GM12873 (cell line): Measurements from ENCODE around the gene PDLIM4.

Experiments used
- CTCF ChIP-seq: IDR thresholded peaks from 2 replicates; pipeline ENCODE4 v1.5.1; 2012; ENCODE audit warnings: low read depth, mild to moderate bottlenecking, moderate library complexity, low read length, control low read depth; ENCODE audit not compliant: insufficient read depth; ENCODE audit errors: missing control alignments

The PDLIM4 gene

DNA sequence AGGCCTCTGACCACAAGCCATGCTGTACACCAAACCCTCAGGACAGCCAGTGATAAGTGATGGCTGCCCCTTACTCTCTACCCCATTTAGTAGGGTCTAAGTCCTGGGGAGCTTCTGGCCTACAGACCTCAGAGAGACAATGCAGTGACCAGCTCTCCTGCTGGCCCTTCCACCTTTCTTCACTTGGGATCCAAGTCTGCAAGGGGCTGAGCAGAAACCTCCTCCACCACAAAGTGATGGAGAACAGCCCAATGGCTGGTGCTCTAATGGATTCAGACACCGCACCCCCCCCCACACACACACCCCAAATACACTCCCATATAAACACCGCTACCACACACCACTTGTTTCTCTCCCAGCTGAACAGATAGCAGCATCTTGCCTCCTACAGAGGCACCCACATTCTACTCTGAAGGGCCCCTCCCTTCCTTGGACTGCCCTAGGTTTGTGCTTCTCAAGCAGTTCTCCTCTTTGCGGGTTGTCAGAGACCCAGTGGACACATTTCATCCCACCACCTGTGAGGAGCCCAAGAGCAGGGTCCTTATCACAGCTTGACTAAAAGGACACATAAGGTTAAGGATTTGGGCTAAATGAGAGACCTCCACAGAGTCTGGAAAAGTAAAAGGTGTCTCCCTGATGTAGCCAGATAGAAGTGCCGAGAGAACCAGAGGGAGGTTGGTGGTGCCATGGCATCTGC lies 1.3 kb upstream of the PDLIM4 start:
- TF ChIP-seq CTCF, result no peak

- no peak for TF ChIP-seq CTCF
Measured at GRCh38 chr5:132256783-132257130, 739 bp upstream of the PDLIM4 start.

DNA sequence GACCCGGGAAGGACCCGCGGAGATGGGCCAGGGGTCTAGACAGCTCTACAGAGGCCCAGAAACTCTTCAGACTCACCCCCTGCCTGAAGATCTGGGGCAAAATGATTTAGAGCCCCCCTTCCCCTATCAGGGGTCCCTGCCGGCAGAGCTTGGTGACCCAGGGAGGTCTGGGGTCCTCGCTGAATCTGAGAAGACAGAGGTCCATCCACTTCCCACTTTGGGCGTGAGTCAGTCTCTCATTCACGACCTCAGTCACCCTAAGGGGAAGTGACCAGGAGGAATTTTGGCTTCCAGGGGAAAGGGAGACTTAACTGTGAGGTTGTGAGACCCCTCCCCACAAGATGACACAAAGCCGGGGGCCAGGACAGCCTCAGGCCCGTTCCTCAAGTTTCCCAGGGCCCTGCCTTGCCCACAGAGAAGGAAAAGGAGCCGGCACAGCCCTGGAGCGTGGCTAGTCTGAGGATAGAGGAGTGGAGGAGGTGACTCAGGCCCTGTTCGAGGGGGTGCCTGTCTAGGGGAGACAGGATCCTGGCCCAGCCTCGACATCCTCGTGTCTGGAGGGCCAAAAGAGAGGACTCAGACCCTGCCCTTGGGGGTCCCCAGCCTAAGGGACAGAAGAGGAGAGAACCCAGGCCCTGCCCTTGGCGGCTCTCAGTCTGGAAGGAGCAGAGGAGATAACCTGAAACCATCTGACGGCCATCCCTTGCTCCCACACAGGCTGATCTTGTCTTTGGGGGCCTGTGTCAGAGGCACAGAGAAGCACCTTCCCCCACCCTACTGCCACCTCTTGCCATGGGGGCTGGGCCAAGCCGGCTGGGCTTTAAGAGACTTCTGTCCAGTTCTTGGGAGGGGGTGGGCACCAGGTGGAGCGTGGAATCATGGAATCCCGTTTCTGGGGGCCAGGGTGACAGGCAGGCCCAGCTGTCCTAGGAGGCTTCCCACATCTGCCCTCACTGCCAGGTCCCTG lies 889 bp downstream of the PDLIM4 start:
- no peak for TF ChIP-seq CTCF

- no peak for TF ChIP-seq CTCF
Measured at GRCh38 chr5:132259069-132259851, 1.8 kb downstream of the PDLIM4 start.

GRCh38 chr5:132260051-132260450 lies 2.6 kb downstream of the PDLIM4 start:
- no peak for TF ChIP-seq CTCF

DNA sequence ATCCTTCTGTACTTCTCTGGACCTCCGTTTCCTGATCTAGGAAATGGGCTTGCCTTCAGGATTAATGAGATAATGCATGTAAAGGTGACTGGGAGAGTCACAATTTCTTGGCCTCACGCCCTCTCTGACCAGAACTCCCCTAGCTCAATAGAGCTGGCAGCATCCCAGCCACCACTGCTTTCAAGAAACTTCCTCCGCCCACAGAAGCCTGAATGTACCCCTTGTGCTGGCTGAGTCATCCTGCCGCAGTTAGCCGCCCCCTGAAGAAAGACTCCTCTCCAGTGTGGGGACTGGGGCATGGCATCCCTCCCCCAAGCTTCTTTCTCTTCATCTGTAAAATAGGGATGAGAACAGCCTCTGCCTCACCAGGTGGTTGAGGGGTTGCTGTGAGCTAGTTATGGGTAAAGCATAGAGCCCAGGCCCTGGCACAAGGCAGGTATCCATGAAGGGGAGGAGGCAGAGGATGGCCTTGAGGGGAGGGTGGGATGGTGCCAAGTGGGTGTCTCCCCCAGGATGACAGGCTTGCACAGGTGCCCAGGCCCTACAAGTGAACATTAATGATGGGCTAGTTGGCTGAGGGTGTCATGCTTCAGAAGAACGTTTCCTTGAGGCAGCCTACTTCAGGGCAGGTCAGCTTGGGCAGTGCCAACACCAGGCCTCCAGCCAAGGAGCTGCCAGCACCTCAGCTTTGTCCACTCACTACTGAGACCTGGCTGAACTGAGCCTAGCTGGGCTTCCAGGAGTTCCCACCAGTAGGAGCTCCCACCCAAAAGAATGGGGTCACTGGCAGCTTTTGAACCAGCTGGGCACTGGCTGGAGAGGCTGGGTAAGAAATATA lies 3.4 kb downstream of the PDLIM4 start:
- TF ChIP-seq CTCF, result no peak
